Breast epithelium (tissue), 3 donors: ENCODE data around the gene COL5A1.

Experiments
- POLR2AphosphoS5 ChIP-seq, 3 donors: sonication (generic); formaldehyde crosslinking; IDR thresholded peaks; one replicate each; pipeline ENCODE4 v1.6.1; 2017; ENCODE audit warnings: antibody characterized with exemption in 3 of 3
- TF ChIP-seq, protein P1 (sequence below), 3 donors: fragments of 450-650 bp; IDR thresholded peaks; one replicate each; pipeline ENCODE4 v1.5.1; 2016 to 2017; ENCODE audit warnings: antibody characterized with exemption in 3 of 3, mild to moderate bottlenecking in 3 of 3, moderate library complexity in 3 of 3

DNA sequence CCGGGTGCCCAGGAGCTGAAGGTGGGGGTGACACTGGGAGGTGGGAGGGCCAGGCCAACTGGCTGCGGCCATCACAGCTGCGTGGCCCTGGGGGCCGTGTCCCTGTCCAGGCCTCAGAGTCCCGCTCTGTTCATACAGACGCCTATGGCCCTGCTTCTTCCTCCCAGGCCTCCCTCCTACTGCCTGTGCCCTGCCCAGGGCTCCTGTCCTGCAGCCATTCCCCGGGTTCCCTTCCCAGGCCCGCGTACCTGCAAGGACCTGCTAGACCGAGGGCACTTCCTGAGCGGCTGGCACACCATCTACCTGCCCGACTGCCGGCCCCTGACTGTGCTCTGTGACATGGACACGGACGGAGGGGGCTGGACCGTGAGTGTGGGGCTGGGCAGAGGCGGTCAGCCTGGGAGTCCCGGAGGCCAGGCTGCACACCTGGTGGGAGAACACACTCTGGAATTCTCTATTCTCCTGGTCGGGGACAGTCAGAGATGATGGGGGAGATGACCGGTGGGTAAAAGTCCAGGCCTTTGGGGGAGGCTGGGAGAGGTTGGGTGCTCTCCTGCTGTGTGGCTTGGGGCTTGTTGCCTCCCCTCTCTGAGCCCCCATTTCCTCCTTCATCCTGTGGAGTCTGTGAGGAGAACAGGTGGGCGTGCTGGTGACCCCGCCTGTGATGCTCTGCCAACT lies 243.5 kb downstream of the COL5A1 start:
- TF ChIP-seq, protein P1, sequence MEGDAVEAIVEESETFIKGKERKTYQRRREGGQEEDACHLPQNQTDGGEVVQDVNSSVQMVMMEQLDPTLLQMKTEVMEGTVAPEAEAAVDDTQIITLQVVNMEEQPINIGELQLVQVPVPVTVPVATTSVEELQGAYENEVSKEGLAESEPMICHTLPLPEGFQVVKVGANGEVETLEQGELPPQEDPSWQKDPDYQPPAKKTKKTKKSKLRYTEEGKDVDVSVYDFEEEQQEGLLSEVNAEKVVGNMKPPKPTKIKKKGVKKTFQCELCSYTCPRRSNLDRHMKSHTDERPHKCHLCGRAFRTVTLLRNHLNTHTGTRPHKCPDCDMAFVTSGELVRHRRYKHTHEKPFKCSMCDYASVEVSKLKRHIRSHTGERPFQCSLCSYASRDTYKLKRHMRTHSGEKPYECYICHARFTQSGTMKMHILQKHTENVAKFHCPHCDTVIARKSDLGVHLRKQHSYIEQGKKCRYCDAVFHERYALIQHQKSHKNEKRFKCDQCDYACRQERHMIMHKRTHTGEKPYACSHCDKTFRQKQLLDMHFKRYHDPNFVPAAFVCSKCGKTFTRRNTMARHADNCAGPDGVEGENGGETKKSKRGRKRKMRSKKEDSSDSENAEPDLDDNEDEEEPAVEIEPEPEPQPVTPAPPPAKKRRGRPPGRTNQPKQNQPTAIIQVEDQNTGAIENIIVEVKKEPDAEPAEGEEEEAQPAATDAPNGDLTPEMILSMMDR (IDR thresholded peaks at IDR 0.05), result no peak
- TF ChIP-seq POLR2AphosphoS5 (IDR thresholded peaks at IDR 0.05), result no peak
